ENCODE measurements around the gene RNF182.

RNF182 gene

DNA sequence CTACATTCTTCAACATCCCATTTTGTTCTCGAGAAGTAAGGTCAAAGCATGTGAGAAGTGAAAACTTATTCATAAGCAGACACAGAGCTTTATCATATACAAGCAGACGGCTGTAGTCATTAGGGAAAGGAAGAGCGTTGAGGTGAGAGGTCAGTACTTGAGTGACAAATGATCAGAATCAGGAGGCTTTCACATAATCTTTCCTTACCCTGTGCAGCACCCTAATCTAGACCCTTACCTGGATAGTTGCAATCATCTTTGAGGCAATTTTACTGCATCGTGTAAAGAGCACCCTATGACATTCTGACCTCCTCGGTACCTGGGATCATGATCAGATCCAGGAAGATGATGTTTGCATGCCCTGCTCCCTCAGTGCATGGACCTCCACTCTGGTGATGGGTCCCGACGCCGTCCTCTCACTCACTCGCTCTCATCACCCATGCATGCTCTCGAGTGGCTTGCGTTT, 62.7 kb downstream of the RNF182 start:
- H3K27ac ChIP-seq: no peak overlapping the region
- DNase-seq (ENCODE audit: low spot score): no peak
- TF ChIP-seq, protein P1, sequence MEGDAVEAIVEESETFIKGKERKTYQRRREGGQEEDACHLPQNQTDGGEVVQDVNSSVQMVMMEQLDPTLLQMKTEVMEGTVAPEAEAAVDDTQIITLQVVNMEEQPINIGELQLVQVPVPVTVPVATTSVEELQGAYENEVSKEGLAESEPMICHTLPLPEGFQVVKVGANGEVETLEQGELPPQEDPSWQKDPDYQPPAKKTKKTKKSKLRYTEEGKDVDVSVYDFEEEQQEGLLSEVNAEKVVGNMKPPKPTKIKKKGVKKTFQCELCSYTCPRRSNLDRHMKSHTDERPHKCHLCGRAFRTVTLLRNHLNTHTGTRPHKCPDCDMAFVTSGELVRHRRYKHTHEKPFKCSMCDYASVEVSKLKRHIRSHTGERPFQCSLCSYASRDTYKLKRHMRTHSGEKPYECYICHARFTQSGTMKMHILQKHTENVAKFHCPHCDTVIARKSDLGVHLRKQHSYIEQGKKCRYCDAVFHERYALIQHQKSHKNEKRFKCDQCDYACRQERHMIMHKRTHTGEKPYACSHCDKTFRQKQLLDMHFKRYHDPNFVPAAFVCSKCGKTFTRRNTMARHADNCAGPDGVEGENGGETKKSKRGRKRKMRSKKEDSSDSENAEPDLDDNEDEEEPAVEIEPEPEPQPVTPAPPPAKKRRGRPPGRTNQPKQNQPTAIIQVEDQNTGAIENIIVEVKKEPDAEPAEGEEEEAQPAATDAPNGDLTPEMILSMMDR (conservative IDR thresholded peaks at IDR 0.05; ENCODE audit: low read depth): no peak
- ChIA-PET POLR2A (ENCODE audit: low non-redundant PET) (no interaction called here), CTCF (no interaction called here)

DNA sequence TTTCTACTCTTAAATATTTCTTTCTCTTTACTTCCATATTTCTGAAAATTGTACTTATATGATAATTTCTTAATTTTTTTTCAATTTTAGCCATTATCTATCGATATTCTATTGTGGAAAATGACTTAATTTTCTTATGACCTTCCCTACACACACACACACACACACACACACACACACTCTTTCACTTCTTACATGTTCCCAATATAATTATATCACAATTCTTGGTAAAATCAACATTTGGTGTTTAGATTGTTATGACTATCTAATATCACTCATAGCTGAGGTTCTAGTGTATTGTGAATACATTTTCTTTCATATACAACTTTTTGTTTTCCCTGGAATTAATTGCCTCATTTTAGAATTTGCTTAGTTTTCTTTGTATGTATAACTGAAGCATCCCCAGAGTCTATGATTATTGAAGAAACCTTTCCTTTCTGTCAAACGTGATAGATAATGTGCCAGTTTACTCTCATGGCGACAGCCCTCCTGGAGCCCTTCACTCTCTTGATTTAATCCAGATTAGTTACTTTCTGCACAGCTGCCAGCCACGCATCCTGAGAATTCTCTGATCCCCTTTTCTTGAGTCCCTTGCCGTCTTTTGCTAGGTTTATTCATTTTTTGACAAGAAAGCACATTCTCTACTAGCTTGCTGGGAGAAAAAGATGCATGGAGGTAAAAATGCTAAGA, 63.4 kb downstream of the RNF182 start:
- POLR2A ChIA-PET (ENCODE audit: low non-redundant PET): no interaction called here
- CTCF ChIA-PET: no interaction called here
- DNase-seq (ENCODE audit: low spot score): no peak
- H3K27ac ChIP-seq: no peak overlapping the region
- TF ChIP-seq, protein P1 (conservative IDR thresholded peaks at IDR 0.05; ENCODE audit: low read depth): no peak

DNA sequence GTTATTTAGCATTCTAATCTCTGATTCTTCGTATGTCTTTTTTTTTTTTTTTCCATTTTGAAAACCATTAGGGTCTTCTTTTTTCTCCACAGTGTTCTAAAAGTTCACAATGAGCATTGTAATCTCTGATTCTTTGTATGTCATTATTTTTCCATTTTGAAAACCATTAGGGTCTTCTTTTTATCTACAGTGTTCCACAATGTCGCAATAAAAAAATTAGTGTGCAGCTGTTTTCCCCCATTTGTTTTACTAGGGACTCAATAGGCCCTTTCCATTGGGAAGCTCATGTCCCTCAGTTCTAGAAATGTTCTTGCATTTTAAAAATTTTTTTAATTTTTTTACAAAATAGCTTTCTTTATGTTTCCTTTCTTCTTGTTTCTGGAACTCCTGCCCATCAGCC, 64.2 kb downstream of the RNF182 start:
- ChIA-PET POLR2A (ENCODE audit: low non-redundant PET) (no interaction called here), CTCF (no interaction called here)
- DNase-seq (ENCODE audit: low spot score): no peak
- H3K27ac ChIP-seq: no peak overlapping the region
- TF ChIP-seq, protein P1 (conservative IDR thresholded peaks at IDR 0.05; ENCODE audit: low read depth): no peak

DNA sequence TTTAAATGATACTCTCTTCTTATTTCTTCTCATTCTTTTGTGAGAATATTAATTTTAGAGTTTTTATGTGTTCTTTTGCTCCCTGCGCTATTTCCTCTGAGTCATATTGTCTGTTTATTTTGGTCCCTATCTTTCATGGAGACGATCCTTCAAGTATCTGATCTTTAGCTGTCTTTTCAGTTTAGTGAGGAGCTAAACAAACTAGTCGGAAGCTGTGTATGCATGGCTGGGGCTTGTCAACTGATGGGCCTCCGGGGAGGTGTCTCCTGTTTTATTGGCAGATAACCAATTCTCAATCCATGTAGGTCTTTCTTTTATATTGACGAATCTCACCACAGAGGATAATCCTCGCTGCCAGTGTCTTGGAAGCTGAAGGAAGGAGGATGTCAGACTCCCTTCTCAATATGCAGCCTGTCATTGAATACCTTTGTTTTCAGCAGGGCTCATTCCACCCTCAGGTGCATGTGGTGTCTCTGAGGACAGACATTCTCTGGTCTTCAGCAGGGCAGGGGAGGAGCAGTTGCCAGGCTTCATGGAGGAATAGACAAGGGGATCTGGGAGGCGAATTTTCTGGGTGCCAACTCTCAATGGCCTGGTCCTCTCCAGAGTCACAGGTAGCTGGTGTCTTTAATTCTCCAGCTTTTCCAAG, 64.9 kb downstream of the RNF182 start:
- POLR2A ChIA-PET (ENCODE audit: low non-redundant PET): no interaction called here
- no peak for DNase-seq (ENCODE audit: low spot score)
- no peak overlapping the region for H3K27ac ChIP-seq
- CTCF ChIA-PET: no interaction called here
- TF ChIP-seq, protein P1 (conservative IDR thresholded peaks at IDR 0.05; ENCODE audit: low read depth): no peak

DNA sequence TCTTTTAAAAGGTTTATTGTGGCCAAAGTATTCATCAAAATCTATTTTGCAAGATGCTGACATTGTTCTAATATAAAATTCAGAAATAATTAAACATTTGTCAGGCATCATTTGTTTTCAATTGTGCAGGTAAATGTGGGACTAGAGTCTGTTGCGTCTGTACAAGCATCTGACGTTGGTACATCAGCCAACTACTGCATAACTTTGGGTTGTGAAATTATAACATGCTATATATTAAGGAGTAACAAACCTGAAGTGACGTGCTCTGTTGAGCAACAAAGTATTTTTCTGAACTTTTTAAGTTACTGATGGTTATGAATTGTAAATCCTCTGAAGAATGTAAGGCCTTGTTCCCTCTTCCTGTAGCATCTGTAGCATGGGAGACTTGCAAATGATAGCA, 66.0 kb downstream of the RNF182 start:
- ChIA-PET CTCF (no interaction called here), POLR2A (ENCODE audit: low non-redundant PET) (no interaction called here)
- no peak overlapping the region for H3K27ac ChIP-seq
- no peak for DNase-seq (ENCODE audit: low spot score)
- TF ChIP-seq, protein P1 (conservative IDR thresholded peaks at IDR 0.05; ENCODE audit: low read depth): no peak

DNA sequence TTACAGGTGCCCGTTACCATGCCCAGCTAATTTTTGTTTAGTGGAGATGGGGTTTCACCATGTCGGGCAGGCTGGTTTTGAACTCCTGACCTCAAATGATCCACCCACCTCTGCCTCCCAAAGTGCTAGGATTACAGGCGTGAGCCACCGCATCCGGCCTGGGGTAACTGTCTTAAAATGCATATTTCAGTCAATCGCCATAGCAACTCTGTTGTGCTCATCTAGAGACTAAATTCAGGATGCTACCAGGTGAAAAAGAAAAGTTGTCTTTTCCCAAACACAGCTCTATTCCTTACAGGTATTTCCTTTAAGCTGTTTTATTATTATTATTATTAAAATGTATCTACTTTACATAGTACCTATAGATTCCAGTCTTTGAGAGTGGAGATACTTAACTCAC, 66.6 kb downstream of the RNF182 start:
- CTCF ChIA-PET: interaction anchor here (0.6 kb wide), 1 partner anchor 343 kb away, joined by 4 read pairs; no protein-coding TSS in a partner anchor
- TF ChIP-seq, protein P1 (conservative IDR thresholded peaks at IDR 0.05; ENCODE audit: low read depth): no peak
- no peak for DNase-seq (ENCODE audit: low spot score)
- H3K27ac ChIP-seq: no peak overlapping the region
- POLR2A ChIA-PET (ENCODE audit: low non-redundant PET): no interaction called here

Data from RWPE1 (cell line).